ENCODE measurements around the gene FAM78B.

Gene FAM78B

DNA sequence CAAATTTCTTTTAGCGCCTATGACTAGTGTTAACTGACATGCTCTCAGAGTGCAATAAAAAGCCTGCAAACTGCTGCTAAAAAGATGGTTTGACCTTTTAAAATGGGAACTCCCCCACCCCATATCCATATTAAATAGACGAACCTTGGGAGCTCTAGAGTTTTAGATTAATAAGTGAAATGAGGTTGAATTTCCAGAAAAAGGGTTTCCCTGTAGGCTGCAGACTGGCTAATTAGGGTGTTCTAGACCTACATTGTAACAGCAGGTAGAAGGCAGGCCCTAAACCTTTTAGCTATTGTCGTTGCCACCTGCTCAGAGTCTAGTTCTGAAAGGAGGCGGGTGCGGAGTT, 2.2 kb downstream of the FAM78B start:
- DNase-seq (ENCODE audit: low read depth): no peak

DNA sequence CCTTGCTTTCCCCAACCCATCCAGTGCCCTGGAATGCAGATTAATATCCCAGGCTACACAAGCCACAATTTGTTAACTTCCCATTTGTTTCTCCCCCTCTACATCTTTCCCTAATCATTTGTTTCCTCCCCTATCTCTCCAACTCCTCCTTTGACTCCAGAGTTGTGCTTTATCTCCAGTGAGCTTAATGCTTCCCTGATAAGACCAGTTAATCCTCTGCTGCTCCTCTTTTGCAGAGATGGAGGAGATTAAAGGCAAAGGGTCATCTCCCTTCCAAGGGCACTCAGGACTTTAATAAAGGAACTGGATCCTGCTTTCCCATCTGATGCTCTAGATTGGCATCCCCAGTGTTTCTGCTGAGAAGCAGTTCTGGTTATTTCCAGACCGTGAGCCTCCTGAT, 7.1 kb downstream of the FAM78B start:
- no peak for DNase-seq (ENCODE audit: low read depth)

DNA sequence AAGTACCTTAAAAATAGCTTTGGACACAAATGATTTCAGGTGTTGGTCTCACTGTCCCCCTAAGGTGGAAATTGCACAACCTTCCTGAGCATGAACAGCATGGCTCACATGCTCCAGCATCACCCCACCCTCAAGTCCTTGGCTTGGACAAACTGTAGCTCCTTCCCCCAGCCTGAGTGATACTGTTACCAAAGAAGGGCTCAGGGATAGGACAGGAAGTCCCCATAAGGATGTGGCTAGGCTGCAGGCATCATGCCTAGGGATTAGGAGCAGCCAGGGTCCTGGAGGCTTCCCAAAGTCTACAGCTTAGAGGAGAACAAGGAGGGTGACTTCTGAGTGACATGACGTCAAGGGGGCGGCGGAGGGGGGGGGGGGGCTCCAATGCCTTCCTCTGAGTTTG, 10.1 kb downstream of the FAM78B start:
- DNase-seq (ENCODE audit: low read depth): no peak

DNA sequence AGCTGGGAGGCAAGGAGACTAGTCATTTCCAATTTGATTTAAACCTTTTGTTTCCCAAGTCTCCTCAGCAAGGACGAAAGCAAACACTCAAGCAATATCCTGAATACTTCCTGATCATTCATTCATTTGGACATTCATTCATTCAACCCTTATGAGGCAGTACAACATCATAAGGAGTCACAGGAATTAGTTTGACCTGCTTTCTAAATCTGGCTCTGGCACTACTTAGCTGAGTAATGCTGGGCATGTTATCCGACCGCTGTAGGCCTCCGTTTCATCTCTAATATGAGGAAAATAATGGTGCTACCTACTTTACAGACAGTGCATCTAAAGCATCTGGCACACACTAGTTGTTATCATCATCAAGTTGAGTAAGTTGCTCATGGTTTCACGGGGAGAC, 11.7 kb downstream of the FAM78B start:
- DNase-seq (ENCODE audit: low read depth): no peak

- no peak for DNase-seq (ENCODE audit: low read depth)
Measured at GRCh38 chr1:166153525-166154314, 13.1 kb downstream of the FAM78B start.

DNA sequence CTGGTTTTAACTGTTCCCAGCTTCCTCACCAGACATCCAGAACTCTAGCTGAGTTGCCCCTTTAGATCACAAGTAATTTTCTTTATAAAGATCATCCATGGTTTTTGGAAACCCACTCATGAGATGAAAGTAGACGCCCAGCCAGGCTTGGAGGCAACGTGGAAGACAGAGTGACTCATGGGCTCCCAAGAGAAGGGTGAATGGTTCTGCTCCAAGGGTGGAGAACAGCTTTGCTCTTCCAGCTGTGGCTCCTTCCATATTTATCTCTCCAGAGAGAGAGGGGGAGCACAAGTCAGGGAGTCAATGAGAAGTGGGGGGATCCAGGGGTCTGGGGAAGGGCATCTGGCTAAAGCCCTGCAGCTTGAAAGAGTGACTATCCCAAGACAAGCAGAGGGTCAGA, 13.8 kb downstream of the FAM78B start:
- DNase-seq (ENCODE audit: low read depth): no peak

DNA sequence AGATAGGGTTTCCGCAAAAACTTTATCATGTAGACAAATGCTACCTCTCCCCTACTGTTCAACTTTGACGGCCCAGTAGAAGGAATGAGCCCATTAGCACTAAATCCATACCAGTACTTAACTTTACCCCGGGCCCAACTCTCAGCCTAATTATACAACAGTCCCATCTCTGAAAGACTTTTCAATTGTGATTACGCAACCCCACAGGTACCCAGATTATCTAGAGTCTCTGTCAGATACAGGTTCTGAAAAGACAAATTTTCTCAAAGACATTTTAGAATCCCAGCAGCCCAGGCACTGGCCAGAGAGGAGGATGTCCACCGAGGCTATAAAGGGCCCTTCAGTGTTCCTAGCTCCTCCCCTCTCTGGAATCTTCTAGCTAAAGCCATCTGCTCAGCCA, 15.0 kb downstream of the FAM78B start:
- DNase-seq (ENCODE audit: low read depth): no peak

DNA sequence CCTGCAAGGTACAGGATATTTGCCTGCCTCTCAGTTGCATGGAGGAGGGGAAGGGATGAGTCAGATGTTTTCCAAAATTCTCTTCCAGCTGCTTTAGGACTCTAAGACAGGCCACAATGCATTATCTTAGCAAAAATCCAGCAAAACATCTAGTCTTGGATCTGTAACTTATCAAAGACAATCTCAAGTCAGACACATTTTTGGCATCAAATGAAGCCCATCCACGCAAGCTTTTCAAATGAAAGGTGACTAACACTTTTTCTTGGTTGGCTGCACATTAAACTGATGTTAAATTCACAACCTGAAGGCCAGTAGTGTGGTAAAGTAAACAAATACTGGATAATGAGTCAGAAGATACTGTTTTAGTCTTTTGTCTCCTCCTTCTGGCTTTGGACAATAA, 21.3 kb downstream of the FAM78B start:
- DNase-seq (ENCODE audit: low read depth): no peak

DNA sequence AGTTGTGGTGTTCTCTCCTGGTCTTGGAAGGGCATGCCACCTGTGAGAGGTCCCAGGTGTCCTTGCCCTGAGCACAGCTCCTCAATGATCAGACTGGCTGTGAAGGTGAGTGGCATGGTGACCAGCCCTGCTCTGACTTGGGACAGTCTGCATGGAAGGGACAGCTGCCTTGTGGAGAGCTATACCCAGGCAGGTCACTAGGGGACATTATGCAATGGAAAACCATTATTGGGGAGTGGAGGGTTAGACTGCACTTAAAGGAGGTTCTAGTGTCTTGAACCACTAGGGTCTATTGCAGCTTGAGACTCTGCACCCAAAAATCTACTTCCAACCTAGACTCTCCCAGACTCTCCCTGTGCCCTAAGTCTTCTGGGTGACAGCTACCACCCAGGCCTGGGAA, 24.8 kb downstream of the FAM78B start:
- no peak for DNase-seq (ENCODE audit: low read depth)

DNA sequence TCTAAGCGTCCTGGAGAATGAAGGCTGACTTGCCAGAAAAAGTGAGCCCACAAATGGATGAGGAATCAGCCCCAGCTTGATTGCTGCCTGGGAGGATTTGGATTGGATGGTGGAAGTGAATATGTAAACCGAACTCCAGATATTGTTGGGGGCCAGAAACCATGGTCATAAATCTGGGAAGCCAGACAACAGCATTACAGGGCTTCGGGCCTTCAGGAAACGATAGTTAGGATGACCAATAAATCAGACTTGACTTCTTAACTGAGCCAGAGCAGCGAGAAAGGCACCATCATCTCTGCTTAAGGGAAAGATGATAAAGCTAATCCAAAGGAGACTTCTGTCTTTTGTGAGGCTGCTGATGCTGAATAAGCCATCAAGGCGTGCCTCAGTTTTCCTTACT, 26.6 kb downstream of the FAM78B start:
- DNase-seq (ENCODE audit: low read depth): no peak

DNA sequence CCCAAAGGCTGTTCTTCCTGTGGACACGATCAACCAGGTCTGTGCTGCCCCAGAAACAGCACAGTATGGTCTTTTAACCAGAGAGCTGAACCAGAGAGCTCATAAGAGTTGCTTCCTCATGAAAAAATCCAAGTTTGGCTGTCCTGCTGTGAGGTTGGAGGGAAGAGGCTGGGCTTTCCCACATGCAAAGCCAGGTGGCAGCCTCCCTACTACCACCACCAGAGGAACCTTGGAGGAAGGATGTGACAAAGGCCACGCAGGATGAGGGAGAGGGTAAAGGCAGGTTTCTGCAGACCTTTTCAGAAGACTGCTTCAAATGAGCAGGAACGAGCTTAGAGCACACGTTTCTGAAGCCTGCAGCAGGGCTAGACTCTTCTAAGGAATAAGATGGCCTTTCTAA, 27.1 kb downstream of the FAM78B start:
- no peak for DNase-seq (ENCODE audit: low read depth)

- DNase-seq (ENCODE audit: low read depth): no peak
Measured at GRCh38 chr1:166136699-166137401, 30.0 kb downstream of the FAM78B start.

DNA sequence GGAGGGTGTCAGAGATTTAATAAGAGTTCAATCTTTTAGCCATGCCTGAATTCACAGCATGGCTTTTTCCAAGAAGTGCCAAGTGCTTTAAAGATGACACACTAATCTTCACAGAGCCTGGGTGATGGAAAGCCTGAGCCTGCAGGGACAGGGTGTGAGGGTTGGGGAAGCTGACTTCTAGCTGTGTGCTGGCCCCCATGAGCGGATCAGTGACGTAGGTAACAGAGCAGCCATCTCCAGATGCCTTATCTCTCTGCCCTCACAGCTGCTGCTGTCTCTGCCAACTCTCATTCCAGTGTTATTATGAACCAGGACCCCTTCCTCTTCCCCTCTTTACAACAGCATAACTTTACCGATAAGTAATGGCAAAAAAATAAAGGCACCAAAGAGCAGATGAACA, 30.6 kb downstream of the FAM78B start:
- DNase-seq (ENCODE audit: low read depth): no peak

- no peak for DNase-seq (ENCODE audit: low read depth)
Measured at GRCh38 chr1:166133857-166134256, 32.9 kb downstream of the FAM78B start.

- DNase-seq (ENCODE audit: low read depth): no peak
Measured at GRCh38 chr1:166133276-166133841, 33.4 kb downstream of the FAM78B start.

GRCh38 chr1:166132496-166132895, 34.3 kb downstream of the FAM78B start:
- no peak for DNase-seq (ENCODE audit: low read depth)

- DNase-seq (ENCODE audit: low read depth): no peak
Measured at GRCh38 chr1:166129006-166129405, 37.8 kb downstream of the FAM78B start.

DNA sequence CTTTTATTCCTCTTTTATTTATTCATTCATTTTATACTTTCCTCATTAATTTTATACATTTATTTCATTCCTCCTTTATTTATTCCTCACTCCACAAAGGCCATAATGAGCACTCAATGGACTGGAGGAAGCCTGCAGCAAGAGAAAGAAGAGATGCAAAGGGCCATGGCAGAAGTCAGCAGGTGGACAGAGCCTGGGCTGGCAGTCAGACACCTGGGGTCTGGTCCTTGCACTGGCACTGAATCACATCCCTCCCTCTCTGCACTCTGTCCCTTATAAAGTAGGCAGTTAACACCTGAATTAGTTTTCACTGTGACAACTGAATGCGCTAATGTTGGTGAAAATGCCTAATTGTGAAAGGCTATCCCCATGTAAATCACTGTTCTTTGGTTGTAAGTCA, 38.6 kb downstream of the FAM78B start:
- DNase-seq (ENCODE audit: low read depth): no peak

- DNase-seq (ENCODE audit: low read depth): no peak
Measured at GRCh38 chr1:166127003-166127402, 39.8 kb downstream of the FAM78B start.

DNA sequence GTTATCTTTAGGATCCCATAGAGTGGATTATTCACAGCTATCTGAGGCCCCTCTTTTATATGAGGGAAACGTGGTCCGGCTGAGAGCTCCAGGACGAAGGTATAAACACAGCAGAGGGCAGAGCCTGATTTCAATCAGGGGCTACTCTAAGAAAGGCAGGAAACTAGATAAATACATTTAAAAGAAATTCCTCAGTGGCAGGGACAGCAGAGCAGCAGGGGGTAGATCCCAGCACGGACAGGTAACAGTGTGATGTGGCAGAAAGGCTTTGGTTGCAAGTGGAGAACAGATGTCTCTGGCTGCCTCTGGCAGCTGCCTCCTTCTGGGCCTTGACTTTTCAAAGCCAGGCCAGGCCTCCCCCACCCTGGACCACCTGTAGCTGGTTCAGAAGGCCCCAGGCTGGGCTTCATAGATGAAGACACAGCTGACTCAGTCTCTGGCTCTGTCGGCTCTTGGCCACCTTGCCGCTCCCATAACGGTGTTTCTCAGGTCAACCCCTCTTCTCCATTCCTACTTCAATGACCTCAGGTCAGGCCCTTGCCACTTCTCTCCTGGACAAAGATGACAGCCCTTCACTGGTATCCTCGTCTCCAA, 43.8 kb downstream of the FAM78B start:
- DNase-seq (ENCODE audit: low read depth): no peak

DNA sequence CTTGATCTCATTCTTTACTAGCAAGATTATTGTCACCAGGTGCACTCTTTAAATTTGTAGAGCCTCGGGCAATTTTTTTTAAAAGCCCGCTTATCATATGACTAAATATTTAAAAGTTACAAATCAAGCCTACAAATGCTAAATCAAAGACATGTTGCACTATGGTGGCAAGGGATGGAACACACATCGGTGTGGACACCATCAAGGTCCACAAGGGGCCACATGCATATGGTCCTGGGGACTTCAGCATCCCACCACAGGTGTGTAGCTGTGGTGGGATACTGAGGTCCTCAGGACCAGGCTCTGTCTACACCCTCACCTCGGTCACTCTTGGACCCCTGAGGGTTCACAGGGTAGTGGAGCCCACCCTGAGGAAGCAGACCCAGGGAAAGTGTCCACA, 45.8 kb downstream of the FAM78B start:
- no peak for DNase-seq (ENCODE audit: low read depth)

GRCh38 chr1:166120281-166120680, 46.5 kb downstream of the FAM78B start:
- no peak for DNase-seq (ENCODE audit: low read depth)

GRCh38 chr1:166119471-166119965, 47.3 kb downstream of the FAM78B start:
- DNase-seq (ENCODE audit: low read depth): no peak

All from stimulated activated CD8-positive, alpha-beta memory T cell treated with anti-CD3 and anti-CD28 coated beads, Interleukin-15, amount 100 ng/mL, for 24 hours (primary cell).